Heart right ventricle (tissue), 16 donors: ENCODE results near the gene ATXN7L1. TPM values are rescaled to one million over a fixed set of nuclear protein-coding genes. Genes with fewer than 3 reads are reported as not detected.
A peak's percentile ranks its signal among the peaks of the same experiment; 100 is the strongest.

Experiments
- ATAC-seq, 8 donors: fragments of 200-7000 bp; cut with Tn5 transposase; one replicate each; pipeline ENCODE4 v1.9.1; 2020; ENCODE audit warnings: mild to moderate bottlenecking in 8 of 8, moderate library complexity in 8 of 8, moderate number of reproducible peaks in 1 of 8
- DNase-seq, 2 donors: peaks; one replicate each; pipeline ENCODE4 v3.0.0-alpha.2; 2020
- H3K27ac ChIP-seq, 10 donors: fragments of 200-600 bp; sonication (generic) in 2 of 10; one replicate each; pipeline versions ENCODE4 v1.5.0 to v1.8.0; 2020 to 2022; ENCODE audit warnings: mild to moderate bottlenecking in 3 of 10
- H3K27me3 ChIP-seq, 7 donors: fragments of 200-600 bp; one replicate each; pipeline ENCODE4 v1.8.0; 2021 to 2022; ENCODE audit warnings: mild to moderate bottlenecking in 2 of 7
- H3K36me3 ChIP-seq, 9 donors: fragments of 200-600 bp; sonication (generic) in 1 of 9; one replicate each; pipeline versions ENCODE4 v1.5.0 to v1.8.0; 2020 to 2022; ENCODE audit warnings: mild to moderate bottlenecking in 2 of 9
- H3K4me1 ChIP-seq, 9 donors: fragments of 200-600 bp; sonication (generic) in 1 of 9; one replicate each; pipeline versions ENCODE4 v1.5.0 to v1.8.0; 2020 to 2022; ENCODE audit warnings: mild to moderate bottlenecking in 4 of 9
- H3K4me3 ChIP-seq, 10 donors: fragments of 200-600 bp; sonication (generic) in 2 of 10; one replicate each; pipeline versions ENCODE4 v1.5.0 to v1.8.0; 2020 to 2022; ENCODE audit warnings: mild to moderate bottlenecking in 7 of 10, moderate library complexity in 2 of 10
- H3K9me3 ChIP-seq, 11 donors: fragments of 200-600 bp in 10 of 11; sonication (generic) in 2 of 11; one replicate each; pipeline versions ENCODE4 v1.5.0 to v1.8.0; 2013 to 2022; ENCODE audit warnings: mild to moderate bottlenecking in 2 of 11, control low read depth in 1 of 11, moderate library complexity in 1 of 11
- CTCF ChIP-seq, 9 donors: fragments of 200-600 bp; sonication (generic) in 2 of 9; IDR thresholded peaks; one replicate each; pipeline versions ENCODE4 v1.5.0 to v1.8.0; 2021 to 2022; ENCODE audit warnings: antibody characterized with exemption in 9 of 9, mild to moderate bottlenecking in 5 of 9, moderate library complexity in 1 of 9
- WGBS, 2 donors: extraction: QIAGEN DNeasy Blood & Tissue Kit; methylation state at CpG; one replicate each; pipeline ENCODE4 v1.1.7; 2013; ENCODE audit warnings: inconsistent platforms in 1 of 2; 5-methylcytosine and 5-hydroxymethylcytosine counted together
- intact Hi-C, 10 donors: fragments of 100-400 bp; cut with DNase I; formaldehyde crosslinking; loops; one replicate each; pipeline versions ENCODE4 v1.11.1 to v1.14.2; 2022
- polyA plus RNA-seq, 2 donors: library from polyadenylated mRNA; stranded (reverse); fragments of 200-250 nt; gene quantifications; one replicate each; pipeline ENCODE4 v1.2.3, GENCODE V29; 2013
- total RNA-seq, 10 donors: library from RNA; stranded (reverse); fragmentation: NEBNext Ultra II Directional in 3 of 10; extraction: Animal tissue kit (Norgen Biotek cat#: 25700) in 3 of 10; gene quantifications; one replicate each; pipeline versions ENCODE4 v1.2.1 to v1.2.4, GENCODE V29; 2021 to 2023
- donor health status: Arrhythmogenic right ventricular cardiomyopathy.
- donor health status: ischemic (EF 13 %, LVEDD 7.1; RV severe dilation, severe dysfunction).
- donor health status: healthy with polysubstance abuse.
- donor health status: DM: no; HTN: yes; CAD: no.
- donor health status: DM: no; HTN: no; CAD: no.
- donor health status: ischemic (EF 25% LVEDD 6.9; RV normal size, moderate dysfunction).
- donor health status: ischemic (EF 25% LVEDD 5.7; RV mildly dilated, moderate dysfunction).
- donor health status: healthy.
- donor health status: DM: yes; HTN: yes; CAD: no.
- donor health status: Ischemic cardiomyopathy.
- donor health status: ischemic (EF 35%, LVEDD 5.7; RV mildly dilated, moderate dysfunction).
- donor health status: nonischemic (EF 11% LVEDD 7.7; RV severe dilation, severe dysfunction).
- donor health status: DM: yes; HTN: yes; CAD: no.
- donor health status: PGD.
- donor health status: ischemic (EF 29% LVEDD 5.4; RV normal size, mild dysfunction).
- donor health status: nonischemic (EF 23%, LVEDD 6.1; RV moderate dilation, normal function).

ATXN7L1 gene
- total and polyA plus RNA-seq, 12 donors: 1.7 to 7.2 (median 5.4) TPM

GRCh38 chr7:105808703-105809590, 67.5 kb downstream of the ATXN7L1 start:
- no peaks in the 10 kb centered on the region for H3K27me3 ChIP-seq
- DNase-seq (no peak), ATAC-seq (peak in 2 of 8 donors; percentile 34 to 52)
- H3K4me1 ChIP-seq: peaks cover 0 to 33% (median 0%) of the 10 kb centered on the region in 9 donors
- no peak overlapping the region for H3K4me3 ChIP-seq
- 88 to 89% methylated on average over 8 of the region's 8 CpGs for WGBS, 2 donors
- intact Hi-C loops: no loop called here
- no peaks in the 10 kb centered on the region for H3K9me3 ChIP-seq
- no peaks in the 10 kb centered on the region for H3K36me3 ChIP-seq
- no peak for TF ChIP-seq CTCF (IDR thresholded peaks at IDR 0.05)
- peak overlapping the region in 1 of 10 donors; percentile 65 for H3K27ac ChIP-seq

DNA sequence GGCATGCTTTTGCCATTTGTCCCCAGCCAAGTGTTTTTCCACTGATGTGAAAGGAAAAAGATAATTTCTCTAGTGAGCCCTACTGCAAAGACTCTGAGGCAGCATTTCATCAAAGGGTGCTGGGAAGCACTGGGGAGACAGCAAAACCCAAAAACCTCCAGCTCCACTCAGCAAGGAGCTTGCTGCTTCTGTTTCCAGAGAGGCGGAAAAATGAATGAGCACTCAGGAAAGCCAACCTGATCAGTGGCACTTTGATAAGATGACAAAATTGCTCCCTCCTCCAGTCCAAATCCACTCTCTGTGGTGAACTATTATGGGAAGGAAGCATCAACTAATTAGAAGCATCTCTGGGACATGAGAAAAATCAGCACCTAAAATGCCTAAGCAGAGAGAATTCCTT, 68.2 kb downstream of the ATXN7L1 start:
- intact Hi-C loops: no loop called here
- TF ChIP-seq CTCF (IDR thresholded peaks at IDR 0.05): no peak
- DNase-seq: no peak
- Histone ChIP-seq H3K4me3 (no peak overlapping the region), H3K27me3 (no peaks in the 10 kb centered on the region), H3K27ac (peak overlapping the region in 1 of 10 donors; percentile 65), H3K4me1 (peaks cover 0 to 33% (median 0%) of the 10 kb centered on the region in 9 donors), H3K9me3 (no peaks in the 10 kb centered on the region), H3K36me3 (no peaks in the 10 kb centered on the region)
- 85 to 90% methylated on average over 1 of the region's 1 CpG for WGBS, 2 donors
- no peak for ATAC-seq

GRCh38 chr7:105807448-105807762, 69.0 kb downstream of the ATXN7L1 start:
- TF ChIP-seq CTCF (IDR thresholded peaks at IDR 0.05): no peak
- no peaks in the 10 kb centered on the region for H3K9me3 ChIP-seq
- no peaks in the 10 kb centered on the region for H3K27me3 ChIP-seq
- WGBS, 2 donors: 92 to 96% methylated on average over 4 of the region's 4 CpGs
- peaks cover 0 to 33% (median 0%) of the 10 kb centered on the region in 9 donors for H3K4me1 ChIP-seq
- no peak for ATAC-seq
- H3K4me3 ChIP-seq: no peak overlapping the region
- DNase-seq: no peak
- no peaks in the 10 kb centered on the region for H3K36me3 ChIP-seq
- peak overlapping the region in 1 of 10 donors; percentile 8 for H3K27ac ChIP-seq
- intact Hi-C loops: no loop called here

GRCh38 chr7:105806592-105807447, 69.6 kb downstream of the ATXN7L1 start:
- no peak for TF ChIP-seq CTCF (IDR thresholded peaks at IDR 0.05)
- WGBS, 2 donors: 82 to 84% methylated on average over 5 of the region's 5 CpGs

More at GRCh38 chr7:105806592-105807447, 69.6 kb downstream of the ATXN7L1 start:
- Histone ChIP-seq H3K9me3 (no peaks in the 10 kb centered on the region), H3K27me3 (no peaks in the 10 kb centered on the region), H3K4me3 (no peak overlapping the region), H3K27ac (peak overlapping the region in 1 of 10 donors; percentile 31), H3K4me1 (peaks cover 0 to 33% (median 0%) of the 10 kb centered on the region in 9 donors), H3K36me3 (no peaks in the 10 kb centered on the region)
- DNase-seq: no peak
- intact Hi-C loops: no loop called here
- ATAC-seq: no peak
